ENCODE results near the gene RSRP1. TPM values are rescaled to one million over a fixed set of nuclear protein-coding genes. Genes with fewer than 3 reads are reported as not detected.

Gene RSRP1
- total RNA-seq, 1 experiment from 2014 or later, result 55.1 TPM

- H2BK12ac ChIP-seq (ENCODE audit: insufficient read length, low read depth, low read length), result no peak overlapping the region
- H2BK15ac ChIP-seq (ENCODE audit: low read depth, low read length), result no peak overlapping the region
- no peaks in the 10 kb centered on the region for H3K9me3 ChIP-seq (ENCODE audit: control insufficient read depth, low read depth, low read length)
- no peak overlapping the region for H3K56ac ChIP-seq (ENCODE audit: insufficient read length, low read depth, low read length)
- no CpG with 5 or more reads among the region's 3 CpGs for WGBS (ENCODE audit: extremely low coverage, insufficient read length, low lambda C conversion rate)
- no peak overlapping the region for H4K8ac ChIP-seq (replicated peaks; ENCODE audit: insufficient read length, low read depth, low read length)
- H3K14ac ChIP-seq (ENCODE audit: insufficient read depth, low read length), result no peak overlapping the region
- H4K20me1 ChIP-seq (ENCODE audit: control insufficient read depth, insufficient read depth, insufficient read length), result no peaks in the 10 kb centered on the region
- H2AFZ ChIP-seq (ENCODE audit: low read length), result no peak overlapping the region
- no peak overlapping the region for H3K4me2 ChIP-seq (ENCODE audit: insufficient read depth, insufficient read length, low read length)
- H2BK120ac ChIP-seq (ENCODE audit: low read depth, low read length, poor library complexity, severe bottlenecking), result no peak overlapping the region
- H3K27ac ChIP-seq (ENCODE audit: insufficient read length, low read depth, low read length), result no peak overlapping the region
- peaks cover 2 to 15% (median 11%) of the 10 kb centered on the region in 3 experiments; a peak in 4 of 7 replicates for H3K36me3 Mint-ChIP-seq (ENCODE audit: insufficient read depth in 1 of 3, low read depth in 3 of 3)
- TF ChIP-seq, protein P1, sequence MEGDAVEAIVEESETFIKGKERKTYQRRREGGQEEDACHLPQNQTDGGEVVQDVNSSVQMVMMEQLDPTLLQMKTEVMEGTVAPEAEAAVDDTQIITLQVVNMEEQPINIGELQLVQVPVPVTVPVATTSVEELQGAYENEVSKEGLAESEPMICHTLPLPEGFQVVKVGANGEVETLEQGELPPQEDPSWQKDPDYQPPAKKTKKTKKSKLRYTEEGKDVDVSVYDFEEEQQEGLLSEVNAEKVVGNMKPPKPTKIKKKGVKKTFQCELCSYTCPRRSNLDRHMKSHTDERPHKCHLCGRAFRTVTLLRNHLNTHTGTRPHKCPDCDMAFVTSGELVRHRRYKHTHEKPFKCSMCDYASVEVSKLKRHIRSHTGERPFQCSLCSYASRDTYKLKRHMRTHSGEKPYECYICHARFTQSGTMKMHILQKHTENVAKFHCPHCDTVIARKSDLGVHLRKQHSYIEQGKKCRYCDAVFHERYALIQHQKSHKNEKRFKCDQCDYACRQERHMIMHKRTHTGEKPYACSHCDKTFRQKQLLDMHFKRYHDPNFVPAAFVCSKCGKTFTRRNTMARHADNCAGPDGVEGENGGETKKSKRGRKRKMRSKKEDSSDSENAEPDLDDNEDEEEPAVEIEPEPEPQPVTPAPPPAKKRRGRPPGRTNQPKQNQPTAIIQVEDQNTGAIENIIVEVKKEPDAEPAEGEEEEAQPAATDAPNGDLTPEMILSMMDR (conservative IDR thresholded peaks at IDR 0.05), result no peak
- no peaks in the 10 kb centered on the region for H3K79me1 ChIP-seq (ENCODE audit: insufficient read depth, low read depth, low read length, poor library complexity, severe bottlenecking)
- H3K4me3 Mint-ChIP-seq, result no peak overlapping the region
- no peak overlapping the region for H3K4ac ChIP-seq (ENCODE audit: low read depth, low read length)
- H3K23me2 ChIP-seq (ENCODE audit: insufficient read length, low read depth, low read length, poor library complexity, severe bottlenecking), result no peaks in the 10 kb centered on the region
- no peak overlapping the region for H2AK5ac ChIP-seq (ENCODE audit: insufficient read length, low read length)
- no peaks in the 10 kb centered on the region for H3K27me3 Mint-ChIP-seq (ENCODE audit: low read depth)
- H3K9ac ChIP-seq (ENCODE audit: extremely low read depth, insufficient read length, low read length), result no peak overlapping the region
- H3K27me3 ChIP-seq (ENCODE audit: insufficient read depth, low read length), result no peaks in the 10 kb centered on the region
- no peaks in the 10 kb centered on the region for H3K4me1 ChIP-seq (ENCODE audit: insufficient read depth, low read length)
- no peak overlapping the region for H3K23ac ChIP-seq (ENCODE audit: insufficient read length, low read depth, low read length)
- H4K5ac ChIP-seq (ENCODE audit: insufficient read length, low read depth, low read length), result no peak overlapping the region
- H3K27ac Mint-ChIP-seq, result no peak overlapping the region
- no peak for DNase-seq
- H2BK5ac ChIP-seq (ENCODE audit: insufficient read length, low read length), result no peak overlapping the region
- H3K79me2 ChIP-seq (ENCODE audit: insufficient read depth, low read length), result no peaks in the 10 kb centered on the region
- no peak overlapping the region for H3T11ph ChIP-seq (ENCODE audit: low read length)
- no peak overlapping the region for H4K91ac ChIP-seq (ENCODE audit: insufficient read length, low read depth, low read length)
- H3K18ac ChIP-seq (ENCODE audit: insufficient read length, low read depth, low read length), result no peak overlapping the region
- H3K9me3 Mint-ChIP-seq, result no peaks in the 10 kb centered on the region
- no peaks in the 10 kb centered on the region for H3K4me1 Mint-ChIP-seq
- H2BK20ac ChIP-seq (ENCODE audit: low read depth, low read length, poor library complexity, severe bottlenecking), result no peak overlapping the region
Observed at GRCh38 chr1:25217015-25217414, 30.2 kb downstream of the RSRP1 start.
